Dendritic cell treated with granulocyte-macrophage colony-stimulating factor and Interleukin-4, amounts not matched to agents 40 ng/mL and 50 ng/mL, for 4 days (primary cell): ENCODE results near the gene TANC1.

Experiments
- H3K27ac Mint-ChIP-seq: one replicate; pipeline ENCODE4 v1.8.0; 2022; ENCODE audit warnings: mild to moderate bottlenecking, mixed read lengths
- H3K27me3 Mint-ChIP-seq: one replicate; pipeline ENCODE4 v1.8.0; 2022; ENCODE audit warnings: mild to moderate bottlenecking, mixed read lengths
- H3K36me3 Mint-ChIP-seq: one replicate; pipeline ENCODE4 v1.8.0; 2022; ENCODE audit warnings: low read depth, mixed read lengths
- H3K4me1 Mint-ChIP-seq: one replicate; pipeline ENCODE4 v1.8.0; 2022; ENCODE audit warnings: low read depth, mixed read lengths
- H3K4me3 Mint-ChIP-seq: one replicate; pipeline ENCODE4 v1.8.0; 2022; ENCODE audit warnings: mild to moderate bottlenecking, moderate library complexity, mixed read lengths
- H3K9me3 Mint-ChIP-seq: one replicate; pipeline ENCODE4 v1.8.0; 2022; ENCODE audit warnings: mixed read lengths
- intact Hi-C: fragments of 100-400 bp; cut with micrococcal nuclease; formaldehyde crosslinking; loops from one replicate; pipeline ENCODE4 v1.15.0; 2022

TANC1 gene

DNA sequence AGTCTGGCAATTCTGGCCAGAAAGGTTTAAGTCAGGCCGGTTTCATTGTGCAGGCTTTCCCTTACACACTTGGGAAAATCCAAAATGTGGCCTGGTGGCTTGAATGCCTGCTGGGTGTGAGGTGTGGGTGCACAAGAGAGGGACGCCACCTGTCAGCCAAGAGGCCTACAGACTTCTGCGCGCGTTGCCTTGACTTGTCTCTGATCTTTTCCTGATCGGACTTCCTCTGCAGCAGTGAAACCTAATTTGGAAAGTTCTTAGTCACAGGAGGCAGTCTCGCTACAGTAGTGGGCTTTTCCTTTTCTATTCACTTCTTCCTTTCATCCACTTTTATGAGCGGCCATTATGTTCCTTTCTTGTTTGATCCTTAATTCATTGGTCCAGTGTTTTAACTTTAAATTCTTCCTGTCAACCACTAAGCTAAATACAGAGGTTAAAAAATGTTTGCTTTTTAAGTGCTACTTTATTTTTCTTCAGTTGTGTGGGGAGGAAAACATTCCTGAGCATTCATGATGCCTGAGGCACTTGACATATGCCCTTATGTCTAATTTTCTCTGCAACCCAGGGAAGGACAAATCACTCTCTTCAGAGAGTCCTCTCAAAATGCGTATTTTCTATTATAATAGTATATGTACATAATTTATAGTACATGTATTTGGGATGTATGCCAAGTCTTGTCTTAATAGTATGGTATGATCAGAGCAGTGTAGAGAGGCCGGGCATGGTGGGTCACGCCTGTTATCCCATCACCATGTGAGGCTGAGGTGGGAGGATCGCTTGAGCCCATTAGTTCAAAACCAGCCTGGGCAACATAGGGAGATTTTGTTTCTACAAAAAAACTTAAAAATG lies 189.1 kb downstream of the TANC1 start:
- H3K36me3 Mint-ChIP-seq: no peaks in the 10 kb centered on the region
- intact Hi-C loops: no loop called here

DNA sequence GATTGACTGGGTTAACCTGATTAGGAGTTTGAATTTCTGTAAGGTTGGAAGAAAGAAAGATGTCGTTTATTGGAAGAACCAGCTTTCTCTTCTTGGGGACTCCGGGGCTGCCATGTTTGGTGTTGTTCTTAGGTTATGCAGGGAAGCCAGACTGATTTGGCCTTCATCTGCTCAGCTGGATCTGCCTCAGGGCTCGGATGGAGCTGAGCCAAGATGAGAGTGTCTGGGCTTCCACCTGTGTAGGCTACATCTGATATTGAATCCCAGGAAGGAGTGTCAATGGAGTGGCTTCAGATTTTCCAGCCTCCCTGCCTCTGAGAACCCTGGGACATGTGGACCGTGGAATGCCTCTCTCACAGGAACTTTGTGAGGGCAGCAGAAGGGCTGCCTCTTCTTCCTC lies 192.0 kb downstream of the TANC1 start:
- Mint-ChIP-seq H3K4me3 (no peak overlapping the region), H3K27me3 (no peaks in the 10 kb centered on the region), H3K36me3 (no peaks in the 10 kb centered on the region), H3K4me1 (peaks cover 22% of the 10 kb centered on the region), H3K9me3 (no peaks in the 10 kb centered on the region), H3K27ac (peak overlapping the region; percentile 59)
- intact Hi-C loops: no loop called here

More for the DNA sequence above, 189.1 kb downstream of the TANC1 start:
- Mint-ChIP-seq H3K4me3 (no peak overlapping the region), H3K4me1 (peaks cover 21% of the 10 kb centered on the region), H3K27me3 (peaks cover 4% of the 10 kb centered on the region), H3K9me3 (no peaks in the 10 kb centered on the region), H3K27ac (no peak overlapping the region)

DNA sequence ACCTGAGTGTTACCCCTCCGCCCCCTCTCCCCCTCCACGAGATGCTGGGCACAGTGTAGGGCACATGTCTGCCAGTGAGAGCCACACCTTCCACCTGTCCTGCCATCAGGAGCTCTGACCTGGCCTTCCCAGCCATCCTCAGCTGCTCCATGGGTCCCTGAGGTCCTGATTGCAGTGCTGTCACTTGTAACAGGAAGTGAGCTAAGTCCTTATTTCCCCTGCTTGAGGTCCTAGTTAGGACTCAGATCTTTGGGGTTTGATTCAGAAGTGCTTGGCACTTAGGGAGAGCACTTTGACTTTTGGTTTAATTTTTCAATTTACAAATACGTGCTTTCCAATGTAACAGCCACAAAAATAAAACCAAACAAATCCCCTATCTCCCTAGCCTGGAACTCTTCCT lies 192.5 kb downstream of the TANC1 start:
- Mint-ChIP-seq H3K9me3 (no peaks in the 10 kb centered on the region), H3K27me3 (no peaks in the 10 kb centered on the region), H3K4me1 (peaks cover 22% of the 10 kb centered on the region), H3K36me3 (no peaks in the 10 kb centered on the region), H3K4me3 (no peak overlapping the region), H3K27ac (peak overlapping the region; percentile 59)
- intact Hi-C loops: no loop called here

DNA sequence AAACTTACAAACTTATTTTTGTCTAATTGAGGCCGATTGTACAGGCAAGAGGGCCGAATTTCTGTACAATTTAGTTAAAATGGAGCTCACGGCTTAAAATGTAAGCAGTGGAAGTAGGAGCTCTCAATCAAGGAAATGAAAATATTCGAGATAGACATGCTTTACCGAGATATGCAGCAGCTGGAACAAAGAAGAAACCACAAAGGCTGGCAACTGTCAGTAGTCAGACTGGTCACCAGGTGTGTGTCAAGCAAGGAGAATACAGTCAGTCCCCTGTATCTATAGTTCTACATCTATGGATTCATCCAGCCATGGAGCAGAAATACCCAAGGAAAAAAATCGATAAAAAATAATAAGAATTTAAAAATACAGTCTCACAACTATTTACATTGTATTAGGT lies 195.5 kb downstream of the TANC1 start:
- Mint-ChIP-seq H3K27ac (no peak overlapping the region), H3K9me3 (no peaks in the 10 kb centered on the region), H3K4me3 (no peak overlapping the region), H3K27me3 (no peaks in the 10 kb centered on the region), H3K4me1 (peaks cover 15% of the 10 kb centered on the region), H3K36me3 (no peaks in the 10 kb centered on the region)
- intact Hi-C loops: no loop called here

DNA sequence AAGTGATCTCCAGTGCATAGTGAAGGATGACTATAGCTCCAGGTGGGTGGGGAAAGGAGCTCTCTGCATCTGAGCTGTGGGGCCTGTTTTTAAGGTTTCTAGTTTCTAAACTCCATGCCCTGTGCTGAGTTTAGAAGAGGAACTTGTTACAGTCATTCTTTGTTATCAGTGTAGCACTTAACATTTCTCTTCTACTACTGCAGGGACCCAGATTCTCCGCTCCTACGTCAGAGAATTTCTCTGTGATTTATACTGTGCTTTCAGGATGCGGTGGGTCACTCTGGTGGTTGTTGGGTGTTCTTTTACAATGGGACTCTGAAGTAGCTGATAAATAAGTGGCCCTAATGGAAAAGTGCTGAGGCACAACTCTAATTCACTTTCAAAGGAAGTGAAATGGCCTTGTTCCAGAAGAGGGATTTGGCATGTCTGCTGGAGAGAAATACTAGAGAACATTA lies 196.0 kb downstream of the TANC1 start:
- Mint-ChIP-seq H3K27ac (no peak overlapping the region), H3K36me3 (no peaks in the 10 kb centered on the region), H3K4me1 (peaks cover 15% of the 10 kb centered on the region), H3K27me3 (no peaks in the 10 kb centered on the region), H3K9me3 (no peaks in the 10 kb centered on the region), H3K4me3 (no peak overlapping the region)
- intact Hi-C loops: no loop called here

DNA sequence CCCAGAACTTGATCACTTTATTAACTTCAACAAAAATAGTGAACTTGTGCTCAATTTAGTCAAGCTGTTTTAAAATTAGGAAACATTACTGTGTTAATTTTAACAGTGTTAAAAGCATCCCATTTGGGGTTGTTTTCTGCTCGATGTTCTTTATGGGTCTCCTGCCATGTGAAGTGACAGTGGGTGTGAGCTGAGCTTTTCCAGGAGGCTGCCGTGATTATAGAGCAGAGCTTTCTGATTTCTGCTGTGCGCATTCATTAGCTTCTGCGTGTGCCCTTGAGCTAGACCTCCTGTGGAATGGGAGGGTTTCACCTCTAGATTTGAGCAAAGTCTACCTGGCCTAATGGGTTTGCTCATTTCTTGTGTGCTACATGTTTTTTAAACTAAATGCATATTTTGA lies 196.6 kb downstream of the TANC1 start:
- H3K4me1 Mint-ChIP-seq: peaks cover 15% of the 10 kb centered on the region
- H3K4me3 Mint-ChIP-seq: no peak overlapping the region
- H3K27ac Mint-ChIP-seq: no peak overlapping the region
- H3K27me3 Mint-ChIP-seq: no peaks in the 10 kb centered on the region
- H3K36me3 Mint-ChIP-seq: no peaks in the 10 kb centered on the region
- no peaks in the 10 kb centered on the region for H3K9me3 Mint-ChIP-seq
- intact Hi-C loops: no loop called here

DNA sequence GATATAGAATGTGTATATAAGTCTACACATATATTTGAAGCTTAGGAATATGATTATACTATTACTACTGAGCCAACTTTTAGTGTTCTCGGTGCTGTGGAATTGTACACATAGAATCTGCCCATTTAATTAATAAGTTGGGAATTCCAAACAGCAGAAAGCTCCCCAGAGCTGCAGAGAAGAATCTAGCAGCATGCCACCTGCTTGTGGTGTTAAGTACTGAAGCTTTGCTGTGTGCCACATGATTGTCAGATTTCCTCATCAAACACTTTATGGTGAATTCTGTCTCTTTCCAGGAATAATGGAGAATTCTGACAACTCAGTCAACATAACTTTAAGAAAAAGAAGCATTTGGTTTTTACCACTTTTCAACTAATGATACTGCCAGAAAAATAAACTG lies 200.3 kb downstream of the TANC1 start:
- Mint-ChIP-seq H3K27ac (no peak overlapping the region), H3K27me3 (no peaks in the 10 kb centered on the region), H3K36me3 (no peaks in the 10 kb centered on the region), H3K4me1 (peaks cover 6% of the 10 kb centered on the region), H3K9me3 (no peaks in the 10 kb centered on the region), H3K4me3 (no peak overlapping the region)
- intact Hi-C loops: no loop called here

DNA sequence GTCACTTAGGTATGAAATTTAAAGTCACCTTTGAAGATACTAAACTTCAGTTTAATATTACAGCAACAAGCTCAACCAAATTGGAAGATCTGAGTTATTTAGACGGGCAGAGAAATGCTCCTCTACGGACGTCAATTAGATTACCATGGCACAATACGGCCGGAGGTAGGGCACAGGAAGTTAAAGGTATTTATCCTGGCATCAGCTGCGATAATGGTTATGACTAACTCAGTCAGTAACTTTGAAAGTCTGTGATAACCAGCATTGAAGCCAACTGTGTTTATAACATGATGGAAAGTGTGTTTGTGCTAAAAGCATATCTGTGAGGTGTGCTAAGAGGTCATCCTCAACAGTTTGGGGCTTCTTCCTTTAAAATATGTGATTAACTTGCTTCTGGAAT lies 200.7 kb downstream of the TANC1 start:
- intact Hi-C loops: no loop called here
- Mint-ChIP-seq H3K27me3 (no peaks in the 10 kb centered on the region), H3K9me3 (no peaks in the 10 kb centered on the region), H3K36me3 (no peaks in the 10 kb centered on the region), H3K4me3 (no peak overlapping the region), H3K27ac (no peak overlapping the region), H3K4me1 (peaks cover 6% of the 10 kb centered on the region)

DNA sequence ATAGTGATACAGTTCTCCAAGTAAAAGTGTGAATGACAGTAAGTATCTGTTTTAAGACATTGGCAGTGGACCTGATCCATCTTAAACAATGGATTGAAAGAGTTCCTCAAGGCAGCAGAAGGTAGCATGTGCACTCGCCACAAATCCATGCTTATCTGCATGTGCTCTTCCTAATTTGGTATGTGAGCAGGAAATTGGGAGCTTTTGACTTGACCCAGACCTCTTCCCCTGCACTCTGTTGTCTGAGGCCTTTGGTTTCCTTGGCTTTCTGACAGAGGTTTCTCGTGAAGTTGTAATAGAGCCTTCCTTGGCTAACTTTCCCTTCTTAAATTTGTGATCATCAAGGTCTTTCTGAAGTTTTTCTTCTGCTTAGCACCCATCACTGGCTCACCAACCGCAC lies 204.0 kb downstream of the TANC1 start:
- intact Hi-C loops: no loop called here
- Mint-ChIP-seq H3K4me3 (no peak overlapping the region), H3K36me3 (no peaks in the 10 kb centered on the region)

DNA sequence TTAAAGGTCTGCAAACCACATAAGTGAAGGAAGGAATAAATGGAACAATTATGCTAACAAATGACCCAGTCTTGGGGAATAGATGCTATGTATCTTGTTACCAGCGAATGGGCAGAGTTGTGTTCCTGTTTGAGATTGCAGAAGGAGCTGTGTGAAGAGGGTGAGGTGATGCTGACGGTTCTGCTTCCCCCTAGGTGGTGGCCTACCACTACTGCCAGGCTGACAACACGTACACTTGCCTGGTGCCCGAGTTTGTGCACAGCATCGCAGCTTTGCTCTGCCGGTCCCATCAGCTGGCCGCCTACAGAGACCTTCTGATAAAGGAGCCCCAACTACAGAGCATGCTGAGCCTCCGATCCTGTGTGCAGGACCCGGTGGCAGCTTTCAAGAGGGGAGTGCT lies 206.3 kb downstream of the TANC1 start:
- no peak overlapping the region for H3K4me3 Mint-ChIP-seq
- no peaks in the 10 kb centered on the region for H3K36me3 Mint-ChIP-seq
- no peaks in the 10 kb centered on the region for H3K27me3 Mint-ChIP-seq
- H3K27ac Mint-ChIP-seq: no peak overlapping the region
- intact Hi-C loops: no loop called here
- H3K9me3 Mint-ChIP-seq: no peaks in the 10 kb centered on the region
- no peaks in the 10 kb centered on the region for H3K4me1 Mint-ChIP-seq

More for the DNA sequence above, 204.0 kb downstream of the TANC1 start:
- no peaks in the 10 kb centered on the region for H3K27me3 Mint-ChIP-seq
- no peak overlapping the region for H3K27ac Mint-ChIP-seq
- H3K4me1 Mint-ChIP-seq: no peaks in the 10 kb centered on the region
- no peaks in the 10 kb centered on the region for H3K9me3 Mint-ChIP-seq

DNA sequence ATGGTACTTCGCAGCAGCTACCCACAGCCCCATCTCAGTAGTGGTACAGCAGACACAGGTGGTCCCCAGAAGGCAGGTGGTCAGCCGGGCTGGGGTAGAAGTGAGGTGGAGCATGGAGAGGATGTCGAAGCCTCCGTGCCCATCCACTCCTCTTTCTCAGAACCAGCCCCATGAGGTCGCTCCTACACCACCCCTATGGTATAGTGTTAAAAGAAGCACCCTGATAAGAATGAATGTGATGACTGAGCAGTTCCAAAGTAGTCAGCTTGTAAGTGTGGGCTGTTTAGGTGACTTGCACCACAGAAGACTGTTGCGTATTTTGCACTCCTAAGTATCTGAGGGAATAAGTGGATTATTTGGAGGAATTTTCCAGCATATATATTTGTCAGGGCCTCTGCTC lies 206.7 kb downstream of the TANC1 start:
- Mint-ChIP-seq H3K36me3 (no peaks in the 10 kb centered on the region), H3K9me3 (no peaks in the 10 kb centered on the region), H3K27me3 (no peaks in the 10 kb centered on the region), H3K4me1 (no peaks in the 10 kb centered on the region), H3K27ac (no peak overlapping the region), H3K4me3 (no peak overlapping the region)
- intact Hi-C loops: no loop called here

DNA sequence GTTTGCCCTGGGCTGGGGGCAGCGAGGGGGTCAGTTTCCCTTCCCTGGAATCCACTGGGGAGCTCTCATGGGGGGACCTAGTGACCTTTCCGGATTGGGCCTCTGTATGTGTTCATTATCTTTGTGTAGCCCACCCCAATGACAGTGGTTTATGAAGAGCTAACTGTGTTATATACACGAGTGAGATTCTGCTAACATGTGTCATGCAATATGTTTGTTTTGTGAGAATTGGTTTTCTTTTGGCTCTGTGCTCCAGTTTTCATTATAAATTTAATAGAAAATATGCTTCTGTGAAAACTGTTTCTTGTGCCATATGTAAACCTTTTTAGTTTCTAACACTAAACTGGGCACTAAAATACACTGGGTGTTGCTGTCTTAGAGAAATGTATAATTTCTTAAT lies 207.5 kb downstream of the TANC1 start:
- H3K9me3 Mint-ChIP-seq: no peaks in the 10 kb centered on the region
- H3K4me1 Mint-ChIP-seq: no peaks in the 10 kb centered on the region
- H3K27me3 Mint-ChIP-seq: no peaks in the 10 kb centered on the region
- intact Hi-C loops: no loop called here
- H3K36me3 Mint-ChIP-seq: no peaks in the 10 kb centered on the region
- no peak overlapping the region for H3K4me3 Mint-ChIP-seq
- no peak overlapping the region for H3K27ac Mint-ChIP-seq

DNA sequence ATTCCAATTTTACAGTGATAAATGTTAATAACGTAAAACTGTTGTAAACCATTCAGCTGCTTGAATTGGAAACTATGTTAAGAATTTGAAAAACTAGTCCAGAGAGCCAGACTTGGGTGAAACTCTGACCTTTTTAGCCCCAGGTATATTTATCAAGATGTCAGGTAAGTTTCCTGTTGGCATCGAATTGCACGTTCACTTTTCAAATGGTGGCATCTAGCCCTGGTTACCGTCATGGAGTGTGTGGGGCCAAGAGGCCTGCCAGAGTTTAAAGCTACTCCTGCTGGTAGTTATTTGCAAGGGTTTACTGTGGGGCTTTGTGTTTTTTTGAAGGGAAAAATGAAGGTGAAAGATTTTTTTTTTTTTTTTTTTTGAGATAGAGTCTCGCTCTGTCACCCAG lies 208.1 kb downstream of the TANC1 start:
- no peaks in the 10 kb centered on the region for H3K9me3 Mint-ChIP-seq
- no peaks in the 10 kb centered on the region for H3K27me3 Mint-ChIP-seq
- intact Hi-C loops: no loop called here
- no peaks in the 10 kb centered on the region for H3K36me3 Mint-ChIP-seq
- no peaks in the 10 kb centered on the region for H3K4me1 Mint-ChIP-seq
- H3K4me3 Mint-ChIP-seq: no peak overlapping the region
- no peak overlapping the region for H3K27ac Mint-ChIP-seq

DNA sequence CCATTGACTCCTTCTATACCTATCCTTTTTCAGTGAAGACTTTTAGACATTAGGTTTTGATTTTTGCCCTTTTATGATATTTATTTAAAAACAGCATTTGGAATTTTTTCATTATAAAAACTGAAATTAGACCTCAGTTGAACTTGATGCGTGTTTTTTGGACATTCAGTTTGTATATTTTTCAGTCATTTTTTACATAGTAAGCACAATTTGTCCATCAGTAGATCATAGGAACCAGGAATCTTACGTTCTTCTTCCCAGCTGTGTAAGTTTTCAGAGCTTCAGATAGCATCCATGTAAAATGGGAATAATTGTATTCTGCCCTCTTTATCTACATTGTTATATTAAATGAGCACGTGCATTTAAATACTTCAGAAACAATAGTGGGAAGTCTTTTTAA lies 208.9 kb downstream of the TANC1 start:
- Mint-ChIP-seq H3K27ac (no peak overlapping the region), H3K27me3 (no peaks in the 10 kb centered on the region)

DNA sequence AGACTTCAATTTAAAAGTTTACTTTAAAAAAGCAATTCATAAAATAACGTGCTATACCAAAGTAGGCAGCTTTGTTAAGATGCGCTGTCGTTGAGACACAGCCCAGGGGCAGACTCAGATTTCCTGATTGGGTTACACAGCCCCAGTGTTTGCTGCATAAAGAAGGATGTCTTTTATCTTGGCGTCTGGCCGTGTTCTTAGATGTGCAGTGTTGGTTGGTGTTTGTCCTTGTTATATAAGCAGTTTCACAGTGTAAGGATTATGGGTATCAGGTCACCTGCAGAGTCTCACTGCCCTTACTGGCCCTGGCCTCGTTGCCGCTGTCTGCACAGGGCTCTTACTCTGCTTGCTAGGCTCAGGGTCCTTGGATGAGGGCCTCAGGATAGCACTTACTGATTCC lies 209.5 kb downstream of the TANC1 start:
- H3K27me3 Mint-ChIP-seq: no peaks in the 10 kb centered on the region
- H3K27ac Mint-ChIP-seq: no peak overlapping the region
- intact Hi-C loops: no loop called here
- no peaks in the 10 kb centered on the region for H3K36me3 Mint-ChIP-seq
- no peaks in the 10 kb centered on the region for H3K4me1 Mint-ChIP-seq
- H3K9me3 Mint-ChIP-seq: no peaks in the 10 kb centered on the region
- H3K4me3 Mint-ChIP-seq: no peak overlapping the region

More for the DNA sequence above, 208.9 kb downstream of the TANC1 start:
- intact Hi-C loops: no loop called here
- Mint-ChIP-seq H3K36me3 (no peaks in the 10 kb centered on the region), H3K4me1 (no peaks in the 10 kb centered on the region), H3K4me3 (no peak overlapping the region), H3K9me3 (no peaks in the 10 kb centered on the region)
